Astrocyte (in vitro differentiated cells and primary cell): ENCODE data around the gene SCIMP. TPM values are rescaled to one million over a fixed set of nuclear protein-coding genes. Genes with fewer than 3 reads are reported as not detected.

Experiments
- DNase-seq: peaks from one replicate; pipeline ENCODE4 v3.0.0-alpha.2; 2010; ENCODE audit warnings: low read depth
- FAIRE-seq: peaks from 2 replicates; lab custom pipeline; 2011; peaks lifted over from hg19 to GRCh38; lab: Jason Lieb, UNC
- H2AFZ ChIP-seq: 2 replicates; pipeline ENCODE4 v1.6.0; 2012; ENCODE audit warnings: low read depth, low read length, inconsistent platforms
- H3K27ac ChIP-seq: 2 replicates; pipeline ENCODE4 v1.5.1; 2011; ENCODE audit warnings: low read depth, low read length, inconsistent platforms
- H3K27me3 ChIP-seq: 2 replicates; pipeline ENCODE4 v1.6.0; 2011; ENCODE audit warnings: low read length, inconsistent platforms; ENCODE audit not compliant: insufficient read depth
- H3K36me3 ChIP-seq: 2 replicates; pipeline ENCODE4 v1.5.1; 2011; ENCODE audit warnings: low read length, inconsistent platforms; ENCODE audit not compliant: insufficient read depth
- H3K4me1 ChIP-seq: 2 replicates; pipeline ENCODE4 v1.5.1; 2011; ENCODE audit warnings: low read length, inconsistent platforms; ENCODE audit not compliant: insufficient read depth
- H3K4me2 ChIP-seq: 2 replicates; pipeline ENCODE4 v1.6.0; 2012; ENCODE audit warnings: low read length, inconsistent platforms
- H3K4me3 ChIP-seq: 2 replicates; pipeline ENCODE4 v1.5.1; 2011; ENCODE audit warnings: low read depth, mild to moderate bottlenecking, low read length, inconsistent platforms; ENCODE audit not compliant: insufficient read depth
- H3K79me2 ChIP-seq: 2 replicates; pipeline ENCODE4 v1.6.0; 2012; ENCODE audit warnings: mild to moderate bottlenecking, low read length, inconsistent platforms; ENCODE audit not compliant: insufficient read depth
- H3K9ac ChIP-seq: 2 replicates; pipeline ENCODE4 v1.6.0; 2012; ENCODE audit warnings: mild to moderate bottlenecking, low read length, inconsistent platforms
- H3K9me3 ChIP-seq: 2 replicates; pipeline ENCODE4 v1.5.1; 2012; ENCODE audit warnings: low read depth, mild to moderate bottlenecking, low read length, inconsistent platforms; ENCODE audit not compliant: insufficient read depth
- H4K20me1 ChIP-seq: 2 replicates; pipeline ENCODE4 v1.6.0; 2012; ENCODE audit warnings: low read length, inconsistent platforms; ENCODE audit not compliant: insufficient read depth
- H3K27ac Mint-ChIP-seq: one replicate; pipeline ENCODE4 v1.8.0; 2021; ENCODE audit warnings: mild to moderate bottlenecking, mixed read lengths; ENCODE audit not compliant: unreplicated experiment
- H3K27me3 Mint-ChIP-seq: one replicate; pipeline ENCODE4 v1.8.0; 2021; ENCODE audit warnings: low read depth, mixed read lengths; ENCODE audit not compliant: unreplicated experiment
- H3K36me3 Mint-ChIP-seq: one replicate; pipeline ENCODE4 v1.8.0; 2021; ENCODE audit warnings: low read depth, mixed read lengths; ENCODE audit not compliant: unreplicated experiment
- H3K4me1 Mint-ChIP-seq: one replicate; pipeline ENCODE4 v1.8.0; 2021; ENCODE audit warnings: low read depth, mixed read lengths; ENCODE audit not compliant: unreplicated experiment
- H3K4me3 Mint-ChIP-seq: one replicate; pipeline ENCODE4 v1.8.0; 2021; ENCODE audit warnings: mild to moderate bottlenecking, moderate library complexity, mixed read lengths; ENCODE audit not compliant: unreplicated experiment
- H3K9me3 Mint-ChIP-seq: one replicate; pipeline ENCODE4 v1.8.0; 2021; ENCODE audit warnings: mild to moderate bottlenecking, mixed read lengths; ENCODE audit not compliant: unreplicated experiment
- CTCF ChIP-seq: IDR thresholded peaks from 2 replicates; pipeline ENCODE4 v1.5.1; 2011; ENCODE audit warnings: low read depth, mild to moderate bottlenecking, inconsistent platforms, low read length, moderate library complexity; ENCODE audit not compliant: insufficient read depth
- EZH2 ChIP-seq: IDR thresholded peaks from 2 replicates; pipeline ENCODE4 v1.6.1; 2012; ENCODE audit warnings: mild to moderate bottlenecking, low read length, inconsistent platforms; ENCODE audit not compliant: insufficient read depth
- total RNA-seq: library from RNA; stranded (reverse); gene quantifications from 2 replicates; pipeline ENCODE4 v1.2.1, GENCODE V29; 2021

SCIMP gene
- total RNA-seq, 1 donor from 2014 or later = not detected

- H3K27me3 ChIP-seq = no peaks in the 10 kb centered on the region
- H3K9me3 Mint-ChIP-seq = peaks cover 73% of the 10 kb centered on the region
- H3K4me2 ChIP-seq = no peak overlapping the region
- no peaks in the 10 kb centered on the region for H3K4me1 ChIP-seq
- H3K36me3 Mint-ChIP-seq = peaks cover 82% of the 10 kb centered on the region
- TF ChIP-seq EZH2 = no peak
- no peak for TF ChIP-seq CTCF
- H3K27me3 Mint-ChIP-seq = no peaks in the 10 kb centered on the region
- FAIRE-seq (no peak), DNase-seq (no peak)
- H3K9me3 ChIP-seq = peaks cover 78% of the 10 kb centered on the region
- no peak overlapping the region for H3K27ac Mint-ChIP-seq
- no peaks in the 10 kb centered on the region for H3K79me2 ChIP-seq
- H3K4me3 ChIP-seq = no peak overlapping the region
- no peak overlapping the region for H3K27ac ChIP-seq
- H3K9ac ChIP-seq = no peak overlapping the region
- H3K4me1 Mint-ChIP-seq = no peaks in the 10 kb centered on the region
- peaks cover 9% of the 10 kb centered on the region for H3K36me3 ChIP-seq
- H4K20me1 ChIP-seq = no peaks in the 10 kb centered on the region
- no peak overlapping the region for H3K4me3 Mint-ChIP-seq
- no peak overlapping the region for H2AFZ ChIP-seq
Observed at GRCh38 chr17:5182597-5183409, 51.9 kb downstream of the SCIMP start.

- no peaks in the 10 kb centered on the region for H3K79me2 ChIP-seq
- H3K4me1 ChIP-seq = no peaks in the 10 kb centered on the region
- no peak for TF ChIP-seq EZH2
- TF ChIP-seq CTCF = no peak
- no peak overlapping the region for H3K4me2 ChIP-seq
- no peak overlapping the region for H3K27ac Mint-ChIP-seq
- H3K4me3 Mint-ChIP-seq = no peak overlapping the region
- no peaks in the 10 kb centered on the region for H4K20me1 ChIP-seq
- H2AFZ ChIP-seq = no peak overlapping the region
- peaks cover 67% of the 10 kb centered on the region for H3K9me3 Mint-ChIP-seq
- peaks cover 73% of the 10 kb centered on the region for H3K9me3 ChIP-seq
- no peak overlapping the region for H3K27ac ChIP-seq
- no peak overlapping the region for H3K4me3 ChIP-seq
- no peaks in the 10 kb centered on the region for H3K27me3 ChIP-seq
- no peak overlapping the region for H3K9ac ChIP-seq
- no peak for DNase-seq
- no peaks in the 10 kb centered on the region for H3K4me1 Mint-ChIP-seq
- H3K36me3 Mint-ChIP-seq = peaks cover 75% of the 10 kb centered on the region
- FAIRE-seq = no peak
- H3K36me3 ChIP-seq = peaks cover 9% of the 10 kb centered on the region
- H3K27me3 Mint-ChIP-seq = no peaks in the 10 kb centered on the region
Observed at GRCh38 chr17:5181509-5182305, 53.0 kb downstream of the SCIMP start.
